ENCODE measurements around the gene SIAH3.
"Not testable (repeated sequence)": the region's sequence is repeated elsewhere in the genome, so short reads cannot be mapped to it uniquely, and the experiment has no call there.

SIAH3 gene

DNA sequence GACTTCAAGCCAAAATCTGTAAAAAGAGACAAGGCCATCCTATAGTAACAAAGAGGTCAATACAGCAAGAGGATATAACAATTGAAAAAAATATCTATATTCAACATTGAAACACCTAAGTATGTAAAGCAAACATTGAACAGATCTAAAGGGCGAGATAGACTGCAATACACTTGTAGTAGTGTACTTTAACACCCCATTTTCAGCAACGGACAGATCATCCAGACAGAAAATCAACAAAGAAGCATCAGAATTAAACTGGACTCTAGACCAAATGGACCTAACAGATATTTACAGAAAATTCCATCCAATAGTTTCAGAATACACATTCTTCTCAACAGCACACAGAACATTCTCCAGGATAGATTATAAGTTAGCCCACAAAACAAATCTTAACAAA, 28.7 kb upstream of the SIAH3 start:
- H3K9ac ChIP-seq (ENCODE audit: low read length), result no peak overlapping the region
- H3K4me3 ChIP-seq (ENCODE audit: low read length), result no peak overlapping the region
- H3K27me3 ChIP-seq (replicated peaks; ENCODE audit: control insufficient read depth, insufficient read depth, low read length), result peaks cover 44% of the 10 kb centered on the region
- no peaks in the 10 kb centered on the region for H3K36me3 ChIP-seq (ENCODE audit: control insufficient read depth, insufficient read depth, low read length, severe bottlenecking)
- H3K4me1 ChIP-seq (ENCODE audit: control insufficient read depth, insufficient read depth, low read length), result no peaks in the 10 kb centered on the region
- H3K9me3 ChIP-seq (ENCODE audit: control insufficient read depth, low read length), result no peaks in the 10 kb centered on the region
- no peak for DNase-seq (ENCODE audit: low read depth)

DNA sequence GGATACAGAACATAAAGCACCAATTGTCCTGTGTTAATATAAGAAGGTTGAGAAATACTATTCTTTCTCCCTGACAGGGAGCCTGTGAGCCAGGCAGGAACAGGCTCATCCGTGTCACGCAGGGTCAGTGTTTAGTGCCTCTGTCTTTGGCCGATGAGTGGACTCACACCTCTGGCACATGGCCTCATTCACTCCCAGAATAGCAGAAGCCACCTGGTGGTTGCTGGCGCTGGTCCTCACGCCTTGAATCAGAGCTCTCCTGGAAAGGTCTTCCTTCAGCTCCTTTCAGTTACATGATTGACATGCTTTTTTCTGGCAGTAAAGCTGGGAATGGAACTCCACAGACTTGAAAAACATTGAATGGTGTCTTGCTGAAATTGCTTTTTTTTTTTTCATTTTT, 28.1 kb upstream of the SIAH3 start:
- Histone ChIP-seq H3K9me3 (ENCODE audit: control insufficient read depth, low read length) (no peaks in the 10 kb centered on the region), H3K36me3 (ENCODE audit: control insufficient read depth, insufficient read depth, low read length, severe bottlenecking) (no peaks in the 10 kb centered on the region), H3K4me3 (ENCODE audit: low read length) (no peak overlapping the region), H3K9ac (ENCODE audit: low read length) (no peak overlapping the region), H3K4me1 (ENCODE audit: control insufficient read depth, insufficient read depth, low read length) (no peaks in the 10 kb centered on the region), H3K27me3 (replicated peaks; ENCODE audit: control insufficient read depth, insufficient read depth, low read length) (peaks cover 44% of the 10 kb centered on the region)
- DNase-seq (ENCODE audit: low read depth), result no peak

DNA sequence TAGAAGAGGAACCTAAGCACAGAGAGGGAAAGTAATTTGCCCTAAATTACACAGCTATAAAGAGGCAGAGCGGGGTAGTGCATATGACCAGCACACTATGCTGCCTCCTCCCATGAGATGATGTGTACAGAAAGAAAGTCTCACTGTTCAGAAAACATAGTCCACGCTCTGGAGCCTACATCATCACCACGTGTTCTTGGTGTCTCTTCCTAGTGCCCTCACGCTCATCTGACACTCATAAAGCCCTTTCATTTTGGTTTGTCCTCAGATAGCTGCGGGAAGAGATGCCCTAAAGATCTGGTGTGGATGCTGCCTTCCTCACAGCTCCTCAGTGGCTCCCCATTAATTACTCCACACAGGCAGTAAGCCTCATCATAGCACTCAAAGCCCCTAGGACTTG, 27.4 kb upstream of the SIAH3 start:
- H3K9ac ChIP-seq (ENCODE audit: low read length), result no peak overlapping the region
- no peak for DNase-seq (ENCODE audit: low read depth)
- peaks cover 37% of the 10 kb centered on the region for H3K27me3 ChIP-seq (replicated peaks; ENCODE audit: control insufficient read depth, insufficient read depth, low read length)
- no peak overlapping the region for H3K4me3 ChIP-seq (ENCODE audit: low read length)
- peaks cover 4% of the 10 kb centered on the region for H3K4me1 ChIP-seq (ENCODE audit: control insufficient read depth, insufficient read depth, low read length)
- no peaks in the 10 kb centered on the region for H3K9me3 ChIP-seq (ENCODE audit: control insufficient read depth, low read length)
- no peaks in the 10 kb centered on the region for H3K36me3 ChIP-seq (ENCODE audit: control insufficient read depth, insufficient read depth, low read length, severe bottlenecking)

DNA sequence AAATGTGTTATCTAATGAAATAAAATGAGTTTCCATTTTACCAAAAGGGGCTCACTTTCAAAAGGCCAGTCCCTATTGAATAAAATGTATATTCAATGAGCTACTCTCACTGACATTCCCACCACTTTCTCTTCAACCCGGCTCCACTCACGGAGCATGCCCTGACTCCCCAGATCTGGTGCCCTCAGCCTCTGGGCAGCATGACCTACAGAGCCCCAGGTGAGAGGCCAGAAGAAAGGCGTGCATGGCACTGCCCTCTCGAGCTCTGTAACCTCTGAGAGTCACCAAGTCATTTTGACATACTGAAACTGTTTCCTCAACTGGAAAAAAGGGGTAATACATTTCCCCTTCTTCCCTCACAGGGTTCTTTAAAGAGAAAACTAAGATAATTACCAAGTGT, 25.2 kb upstream of the SIAH3 start:
- no peak overlapping the region for H3K4me3 ChIP-seq (ENCODE audit: low read length)
- DNase-seq (ENCODE audit: low read depth), result no peak
- peaks cover 12% of the 10 kb centered on the region for H3K4me1 ChIP-seq (ENCODE audit: control insufficient read depth, insufficient read depth, low read length)

DNA sequence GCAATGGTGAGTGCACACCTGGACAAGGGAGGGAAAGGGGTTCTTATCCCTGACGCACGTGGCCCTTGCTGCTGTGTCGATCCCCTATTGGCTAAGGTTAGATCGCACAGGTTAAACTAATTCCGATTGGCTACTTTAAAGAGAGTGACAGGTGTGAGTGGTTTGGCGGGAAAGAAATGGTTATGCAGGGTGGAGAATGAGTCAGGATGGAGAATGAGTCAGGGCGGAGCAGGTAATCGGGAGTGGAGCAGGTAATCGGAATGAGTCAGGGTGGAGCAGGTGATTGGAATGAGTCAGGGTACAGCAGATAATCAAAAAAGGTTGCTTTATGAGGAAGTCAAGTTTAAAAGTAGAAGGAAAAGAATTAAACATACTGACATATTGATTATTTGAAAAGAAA, 24.4 kb upstream of the SIAH3 start:
- H3K4me3 ChIP-seq (ENCODE audit: low read length), result no peak overlapping the region
- H3K9ac ChIP-seq (ENCODE audit: low read length), result no peak overlapping the region
- H3K4me1 ChIP-seq (ENCODE audit: control insufficient read depth, insufficient read depth, low read length), result peaks cover 12% of the 10 kb centered on the region
- no peak for DNase-seq (ENCODE audit: low read depth)
- H3K9me3 ChIP-seq (ENCODE audit: control insufficient read depth, low read length), result no peaks in the 10 kb centered on the region
- H3K36me3 ChIP-seq (ENCODE audit: control insufficient read depth, insufficient read depth, low read length, severe bottlenecking), result no peaks in the 10 kb centered on the region
- H3K27me3 ChIP-seq (replicated peaks; ENCODE audit: control insufficient read depth, insufficient read depth, low read length), result peaks cover 23% of the 10 kb centered on the region

More for the DNA sequence above, 25.2 kb upstream of the SIAH3 start:
- Histone ChIP-seq H3K9me3 (ENCODE audit: control insufficient read depth, low read length) (no peaks in the 10 kb centered on the region), H3K9ac (ENCODE audit: low read length) (no peak overlapping the region), H3K27me3 (replicated peaks; ENCODE audit: control insufficient read depth, insufficient read depth, low read length) (peaks cover 26% of the 10 kb centered on the region), H3K36me3 (ENCODE audit: control insufficient read depth, insufficient read depth, low read length, severe bottlenecking) (no peaks in the 10 kb centered on the region)

DNA sequence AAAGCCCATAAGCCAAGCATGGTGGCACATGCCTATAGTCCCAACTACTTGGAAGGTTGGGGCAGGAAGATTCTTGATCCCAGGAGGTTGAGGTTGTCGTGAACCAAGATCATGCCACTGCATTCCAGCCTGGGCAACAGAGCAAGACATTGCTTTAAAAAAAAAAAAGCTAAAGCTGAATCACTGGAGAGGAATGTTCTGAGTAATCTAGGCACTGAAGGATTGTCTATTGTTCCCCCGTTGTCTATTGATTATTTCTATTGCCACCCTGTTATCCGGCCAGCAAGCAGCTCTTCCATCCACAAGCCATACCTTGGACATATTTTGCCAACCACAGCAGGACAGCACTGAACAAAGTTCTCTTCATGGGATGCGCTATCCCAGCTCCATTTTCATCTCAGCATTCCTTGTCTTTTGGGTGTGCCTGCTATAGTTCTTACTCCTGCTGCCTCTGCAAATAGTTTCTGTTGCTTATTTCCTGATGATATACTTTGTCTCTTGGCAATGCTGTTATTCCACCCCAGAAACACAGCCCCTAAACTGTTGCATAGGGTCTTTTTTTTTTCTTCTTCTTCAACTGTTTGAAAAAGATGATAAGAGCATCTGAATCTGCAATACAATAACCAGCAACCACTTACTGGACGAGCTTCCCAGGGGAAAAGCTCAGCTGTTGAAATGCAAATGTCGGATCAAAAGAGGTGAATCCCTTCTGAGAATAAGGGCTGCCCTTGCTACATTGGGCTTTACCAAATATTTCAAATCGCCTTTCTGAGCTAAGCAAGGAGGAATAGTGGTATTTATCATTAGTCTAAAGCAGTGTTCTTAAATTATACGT, 22.2 kb upstream of the SIAH3 start:
- Histone ChIP-seq H3K4me1 (ENCODE audit: control insufficient read depth, insufficient read depth, low read length) (peaks cover 12% of the 10 kb centered on the region), H3K9ac (ENCODE audit: low read length) (no peak overlapping the region), H3K36me3 (ENCODE audit: control insufficient read depth, insufficient read depth, low read length, severe bottlenecking) (no peaks in the 10 kb centered on the region), H3K9me3 (ENCODE audit: control insufficient read depth, low read length) (no peaks in the 10 kb centered on the region), H3K27me3 (replicated peaks; ENCODE audit: control insufficient read depth, insufficient read depth, low read length) (peaks cover 16% of the 10 kb centered on the region), H3K4me3 (ENCODE audit: low read length) (peak overlapping the region; percentile 28)
- peak; percentile 7 for DNase-seq (ENCODE audit: low read depth)

DNA sequence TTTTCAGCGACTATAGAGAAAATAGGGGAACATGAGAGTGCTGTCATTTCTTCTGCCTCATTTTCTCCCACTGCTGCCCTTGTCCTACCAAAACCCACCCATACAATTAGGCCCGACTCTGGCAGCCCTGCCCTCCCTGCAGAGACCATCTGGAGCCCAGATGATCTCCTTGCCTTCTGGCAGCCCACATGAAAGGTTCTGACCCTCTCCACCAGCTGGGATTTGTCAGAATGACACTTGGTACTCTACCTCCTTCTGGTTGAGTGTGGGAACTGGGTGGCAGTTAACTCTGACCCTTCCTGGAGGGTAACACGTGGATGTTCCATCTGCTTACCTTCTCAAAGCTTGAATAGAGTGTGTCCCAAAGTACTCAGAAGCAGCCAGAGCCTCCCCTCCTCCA, 21.0 kb upstream of the SIAH3 start:
- Histone ChIP-seq H3K9me3 (ENCODE audit: control insufficient read depth, low read length) (no peaks in the 10 kb centered on the region), H3K4me3 (ENCODE audit: low read length) (no peak overlapping the region), H3K4me1 (ENCODE audit: control insufficient read depth, insufficient read depth, low read length) (peaks cover 12% of the 10 kb centered on the region), H3K27me3 (replicated peaks; ENCODE audit: control insufficient read depth, insufficient read depth, low read length) (peaks cover 13% of the 10 kb centered on the region), H3K9ac (ENCODE audit: low read length) (no peak overlapping the region), H3K36me3 (ENCODE audit: control insufficient read depth, insufficient read depth, low read length, severe bottlenecking) (no peaks in the 10 kb centered on the region)
- no peak for DNase-seq (ENCODE audit: low read depth)

DNA sequence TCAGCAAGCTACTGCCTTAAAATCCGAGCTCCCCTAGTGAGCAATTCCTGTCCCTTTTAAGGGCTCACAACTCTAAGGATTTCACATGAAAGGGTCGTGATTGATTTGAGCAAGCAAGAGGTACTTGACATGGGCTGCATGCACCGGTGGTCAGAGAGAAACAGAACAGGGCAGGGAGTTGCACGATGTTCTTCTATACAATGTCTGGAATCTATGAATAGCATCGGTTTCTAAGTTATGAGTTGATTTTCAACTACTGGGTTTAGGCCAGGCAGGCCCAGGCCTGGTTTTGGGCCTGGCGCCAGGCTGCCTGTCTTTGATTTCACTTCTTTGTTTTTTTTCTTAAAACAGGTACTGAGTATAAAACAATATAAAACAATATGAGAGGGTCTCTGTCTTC, 19.6 kb upstream of the SIAH3 start:
- H3K27me3 ChIP-seq (replicated peaks; ENCODE audit: control insufficient read depth, insufficient read depth, low read length); H3K36me3 ChIP-seq (ENCODE audit: control insufficient read depth, insufficient read depth, low read length, severe bottlenecking); H3K9me3 ChIP-seq (ENCODE audit: control insufficient read depth, low read length); H3K4me3 ChIP-seq (ENCODE audit: low read length); DNase-seq (ENCODE audit: low read depth); H3K9ac ChIP-seq (ENCODE audit: low read length): not testable (repeated sequence)
- H3K4me1 ChIP-seq (ENCODE audit: control insufficient read depth, insufficient read depth, low read length), result peaks cover 12% of the 10 kb centered on the region

DNA sequence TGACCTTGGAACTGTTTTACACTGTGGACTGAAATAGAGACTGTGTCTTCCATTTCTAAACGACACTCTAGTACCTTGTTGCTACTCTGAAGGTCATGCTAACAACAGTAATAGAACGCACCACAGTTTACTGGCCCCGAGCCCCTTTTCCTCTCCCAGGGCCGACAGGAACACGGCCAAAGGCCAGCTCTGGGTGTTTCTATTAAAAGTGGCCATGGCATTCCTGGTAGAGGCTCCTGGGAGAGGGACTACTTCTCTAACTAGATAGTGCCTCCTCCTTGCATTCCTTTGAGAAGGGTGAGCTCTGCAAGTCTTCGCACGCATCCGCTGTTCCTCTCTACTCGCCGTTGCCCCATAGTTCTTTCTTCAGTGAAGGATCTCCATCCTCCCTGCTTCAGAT, 18.7 kb upstream of the SIAH3 start:
- H3K27me3 ChIP-seq (replicated peaks; ENCODE audit: control insufficient read depth, insufficient read depth, low read length), result peaks cover 12% of the 10 kb centered on the region
- no peak overlapping the region for H3K4me3 ChIP-seq (ENCODE audit: low read length)
- H3K9ac ChIP-seq (ENCODE audit: low read length), result no peak overlapping the region
- H3K4me1 ChIP-seq (ENCODE audit: control insufficient read depth, insufficient read depth, low read length), result peaks cover 12% of the 10 kb centered on the region
- no peaks in the 10 kb centered on the region for H3K36me3 ChIP-seq (ENCODE audit: control insufficient read depth, insufficient read depth, low read length, severe bottlenecking)
- H3K9me3 ChIP-seq (ENCODE audit: control insufficient read depth, low read length), result peaks cover 6% of the 10 kb centered on the region
- DNase-seq (ENCODE audit: low read depth), result no peak

DNA sequence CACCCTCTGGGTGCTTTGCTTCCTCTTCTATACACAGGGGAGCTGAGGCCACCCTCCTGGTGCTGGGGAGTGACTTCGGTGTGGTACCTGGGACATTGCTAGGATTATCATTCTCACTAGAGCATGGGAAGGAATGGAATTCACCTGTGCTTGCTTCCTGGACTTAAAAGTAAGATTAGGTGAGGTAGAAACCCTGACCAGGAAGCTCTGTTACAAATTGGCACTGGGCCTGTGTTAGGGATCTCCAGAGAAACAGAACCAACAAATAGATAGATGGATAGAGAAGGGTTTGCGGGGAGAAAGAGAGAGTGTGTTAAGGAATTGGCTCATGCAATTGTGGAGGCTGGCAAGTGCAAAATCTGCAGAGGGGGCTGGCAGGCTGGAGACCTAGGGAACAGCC, 13.9 kb upstream of the SIAH3 start:
- peaks cover 43% of the 10 kb centered on the region for H3K27me3 ChIP-seq (replicated peaks; ENCODE audit: control insufficient read depth, insufficient read depth, low read length)

DNA sequence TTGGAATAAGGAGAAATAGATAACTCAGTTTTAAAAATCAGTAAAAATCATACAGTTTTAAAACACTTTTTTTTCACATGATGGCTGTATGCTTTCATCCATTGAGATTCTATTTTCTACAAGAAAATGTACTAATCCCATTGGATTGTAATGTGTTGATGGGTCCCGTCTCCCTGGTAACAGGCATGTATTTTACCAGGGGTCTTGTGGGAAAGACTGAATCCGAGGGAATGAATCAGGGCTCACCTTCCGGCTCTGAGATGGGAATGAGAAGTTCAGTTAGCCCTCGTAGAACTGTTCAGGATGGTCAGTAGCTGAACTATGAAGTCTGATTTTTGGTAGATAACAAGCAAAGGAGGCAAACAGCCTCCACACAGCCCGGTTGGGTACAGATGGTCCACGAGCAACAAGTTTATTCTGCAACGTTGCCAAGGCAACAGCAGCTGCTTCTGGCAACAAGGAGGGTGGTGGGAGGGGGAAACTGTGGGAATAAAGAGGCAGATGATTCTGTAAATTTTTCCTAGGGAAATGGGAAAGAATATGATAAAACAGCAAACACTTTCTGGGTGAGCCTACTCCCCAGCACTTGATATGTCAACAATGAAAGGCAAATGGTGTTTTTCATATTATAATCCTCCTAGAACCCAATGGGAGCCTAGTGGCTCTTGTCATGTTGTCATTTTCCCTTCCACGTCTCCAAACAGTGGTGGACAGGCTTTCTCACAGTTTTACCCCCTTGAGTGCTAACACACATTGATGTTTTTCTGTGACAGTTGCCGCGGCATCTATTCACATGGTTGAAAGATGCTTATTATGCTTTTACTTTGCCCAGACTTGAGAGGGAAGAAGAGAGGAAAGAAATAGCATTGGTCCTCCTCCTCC, 12.4 kb upstream of the SIAH3 start:
- Histone ChIP-seq H3K27me3 (replicated peaks; ENCODE audit: control insufficient read depth, insufficient read depth, low read length) (peaks cover 45% of the 10 kb centered on the region), H3K9ac (ENCODE audit: low read length) (no peak overlapping the region), H3K4me3 (ENCODE audit: low read length) (no peak overlapping the region), H3K36me3 (ENCODE audit: control insufficient read depth, insufficient read depth, low read length, severe bottlenecking) (no peaks in the 10 kb centered on the region), H3K4me1 (ENCODE audit: control insufficient read depth, insufficient read depth, low read length) (no peaks in the 10 kb centered on the region), H3K9me3 (ENCODE audit: control insufficient read depth, low read length) (peaks cover 21% of the 10 kb centered on the region)
- no peak for DNase-seq (ENCODE audit: low read depth)

More for the DNA sequence above, 13.9 kb upstream of the SIAH3 start:
- Histone ChIP-seq H3K36me3 (ENCODE audit: control insufficient read depth, insufficient read depth, low read length, severe bottlenecking) (no peaks in the 10 kb centered on the region), H3K9ac (ENCODE audit: low read length) (no peak overlapping the region), H3K4me3 (ENCODE audit: low read length) (no peak overlapping the region), H3K9me3 (ENCODE audit: control insufficient read depth, low read length) (peaks cover 15% of the 10 kb centered on the region), H3K4me1 (ENCODE audit: control insufficient read depth, insufficient read depth, low read length) (no peaks in the 10 kb centered on the region)
- DNase-seq (ENCODE audit: low read depth), result no peak

Measured in adipocyte (in vitro differentiated cells).